GM21529 (cell line): Measurements from ENCODE around the gene NECTIN1.

Source experiments
- ATAC-seq: cut with Tn5 transposase; IDR thresholded peaks from one replicate; pipeline ENCODE4 v1.9.1; 2021; ENCODE audit not compliant: unreplicated experiment

NECTIN1 gene

GRCh38 chr11:119713359-119714040, 15.5 kb downstream of the NECTIN1 start:
- no peak for ATAC-seq

GRCh38 chr11:119712459-119713358, 16.3 kb downstream of the NECTIN1 start:
- ATAC-seq: no peak

GRCh38 chr11:119712006-119712405, 17.0 kb downstream of the NECTIN1 start:
- ATAC-seq: no peak

- no peak for ATAC-seq
Observed at GRCh38 chr11:119711476-119711875, 17.5 kb downstream of the NECTIN1 start.

GRCh38 chr11:119710417-119710816, 18.6 kb downstream of the NECTIN1 start:
- ATAC-seq: no peak

GRCh38 chr11:119709638-119710346, 19.2 kb downstream of the NECTIN1 start:
- ATAC-seq: no peak

GRCh38 chr11:119709171-119709570, 19.8 kb downstream of the NECTIN1 start:
- ATAC-seq: no peak

GRCh38 chr11:119708384-119708783, 20.6 kb downstream of the NECTIN1 start:
- ATAC-seq: no peak

- no peak for ATAC-seq
Observed at GRCh38 chr11:119706887-119707286, 22.1 kb downstream of the NECTIN1 start.

- ATAC-seq: no peak
Observed at GRCh38 chr11:119706029-119706428, 23.0 kb downstream of the NECTIN1 start.

GRCh38 chr11:119705362-119705761, 23.6 kb downstream of the NECTIN1 start:
- ATAC-seq: no peak

- ATAC-seq: no peak
Observed at GRCh38 chr11:119704849-119705248, 24.2 kb downstream of the NECTIN1 start.

- ATAC-seq: no peak
Observed at GRCh38 chr11:119701591-119702549, 27.1 kb downstream of the NECTIN1 start.

GRCh38 chr11:119700536-119701346, 28.3 kb downstream of the NECTIN1 start:
- no peak for ATAC-seq

GRCh38 chr11:119700030-119700429, 29.0 kb downstream of the NECTIN1 start:
- no peak for ATAC-seq

GRCh38 chr11:119699227-119699626, 29.8 kb downstream of the NECTIN1 start:
- ATAC-seq: no peak

GRCh38 chr11:119697882-119698281, 31.1 kb downstream of the NECTIN1 start:
- no peak for ATAC-seq

- no peak for ATAC-seq
Observed at GRCh38 chr11:119697445-119697844, 31.6 kb downstream of the NECTIN1 start.

GRCh38 chr11:119696378-119697222, 32.4 kb downstream of the NECTIN1 start:
- ATAC-seq: no peak
